Stimulated activated CD4-positive, alpha-beta T cell treated with anti-CD3 and anti-CD28 coated beads, Interleukin-12 subunit alpha, Interleukin-12 subunit beta, amount 100 ng/mL, for 24 hours (primary cell): ENCODE results near the gene CLRN1.

ENCODE experiments used
- DNase-seq, 2 experiments: peaks; one replicate each; pipeline ENCODE4 v3.0.0-alpha.2; 2020; ENCODE audit warnings: low read depth in 2 of 2

The CLRN1 gene

GRCh38 chr3:150975992-150976368 is 3.5 kb upstream of the CLRN1 start:
- DNase-seq = no peak

- no peak for DNase-seq
Measured at GRCh38 chr3:150975086-150975991, 2.8 kb upstream of the CLRN1 start.

GRCh38 chr3:150970665-150971324 is 1.7 kb downstream of the CLRN1 start:
- no peak for DNase-seq

GRCh38 chr3:150968341-150969035 is 4.0 kb downstream of the CLRN1 start:
- DNase-seq = no peak

- no peak for DNase-seq
Measured at GRCh38 chr3:150965436-150965835, 7.1 kb downstream of the CLRN1 start.

- no peak for DNase-seq
Measured at GRCh38 chr3:150961949-150962348, 10.6 kb downstream of the CLRN1 start.

- DNase-seq = no peak
Measured at GRCh38 chr3:150960708-150961684, 11.5 kb downstream of the CLRN1 start.

- DNase-seq = no peak
Measured at GRCh38 chr3:150958683-150959082, 13.8 kb downstream of the CLRN1 start.

GRCh38 chr3:150956376-150956775 is 16.2 kb downstream of the CLRN1 start:
- DNase-seq = no peak

GRCh38 chr3:150951923-150952322 is 20.6 kb downstream of the CLRN1 start:
- no peak for DNase-seq

- no peak for DNase-seq
Measured at GRCh38 chr3:150945226-150946032, 27.1 kb downstream of the CLRN1 start.

GRCh38 chr3:150942221-150942620 is 30.3 kb downstream of the CLRN1 start:
- no peak for DNase-seq

- DNase-seq = no peak
Measured at GRCh38 chr3:150936693-150937092, 35.8 kb downstream of the CLRN1 start.

GRCh38 chr3:150933473-150933995 is 39.0 kb downstream of the CLRN1 start:
- DNase-seq = no peak

- no peak for DNase-seq
Measured at GRCh38 chr3:150931745-150932144, 40.8 kb downstream of the CLRN1 start.

- DNase-seq = no peak
Measured at GRCh38 chr3:150930839-150931238, 41.7 kb downstream of the CLRN1 start.

- DNase-seq = no peak
Measured at GRCh38 chr3:150928234-150928633, 44.3 kb downstream of the CLRN1 start.

- DNase-seq = no peak
Measured at GRCh38 chr3:150926328-150926727, 46.2 kb downstream of the CLRN1 start.

GRCh38 chr3:150925751-150926201 is 46.8 kb downstream of the CLRN1 start:
- peak; percentile 27 to 55 for DNase-seq

GRCh38 chr3:150922611-150923010 is 49.9 kb downstream of the CLRN1 start:
- DNase-seq = no peak
